B cell (primary cell): ENCODE data around the gene ODAD4.
"Not testable (repeated sequence)": the region's sequence is repeated elsewhere in the genome, so short reads cannot be mapped to it uniquely, and the experiment has no call there.

Experiments used
- EZH2 ChIP-seq: IDR thresholded peaks from 2 replicates; pipeline ENCODE4 v1.6.1; 2012; ENCODE audit warnings: borderline replicate concordance, low read depth, mild to moderate bottlenecking, moderate library complexity, low read length; ENCODE audit not compliant: insufficient read depth, poor library complexity, severe bottlenecking
- TF ChIP-seq, protein P1 (sequence below): fragments of 200-600 bp; IDR thresholded peaks from one replicate; pipeline ENCODE4 v1.8.0; 2022; ENCODE audit warnings: antibody characterized with exemption, mild to moderate bottlenecking

DNA sequence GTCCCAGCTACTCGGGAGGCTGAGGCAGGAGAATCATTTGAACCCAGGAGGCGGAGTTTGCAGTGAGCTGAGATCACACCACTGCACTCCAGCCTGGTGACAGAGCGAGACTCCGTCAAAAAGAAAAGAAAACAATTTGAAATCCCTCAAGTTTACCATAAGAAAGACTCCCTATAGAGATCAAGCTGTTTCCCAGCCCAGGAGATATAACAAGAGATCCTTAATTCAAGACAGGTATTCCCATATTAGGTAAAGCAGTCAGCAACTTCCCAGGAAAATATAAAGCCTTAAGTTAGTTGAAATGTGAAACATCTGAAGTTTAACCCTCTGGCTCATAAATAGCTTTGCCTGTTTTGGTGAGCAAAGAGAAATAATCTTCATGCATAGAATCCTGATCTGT is 81.9 kb downstream of the ODAD4 start:
- TF ChIP-seq, protein P1, sequence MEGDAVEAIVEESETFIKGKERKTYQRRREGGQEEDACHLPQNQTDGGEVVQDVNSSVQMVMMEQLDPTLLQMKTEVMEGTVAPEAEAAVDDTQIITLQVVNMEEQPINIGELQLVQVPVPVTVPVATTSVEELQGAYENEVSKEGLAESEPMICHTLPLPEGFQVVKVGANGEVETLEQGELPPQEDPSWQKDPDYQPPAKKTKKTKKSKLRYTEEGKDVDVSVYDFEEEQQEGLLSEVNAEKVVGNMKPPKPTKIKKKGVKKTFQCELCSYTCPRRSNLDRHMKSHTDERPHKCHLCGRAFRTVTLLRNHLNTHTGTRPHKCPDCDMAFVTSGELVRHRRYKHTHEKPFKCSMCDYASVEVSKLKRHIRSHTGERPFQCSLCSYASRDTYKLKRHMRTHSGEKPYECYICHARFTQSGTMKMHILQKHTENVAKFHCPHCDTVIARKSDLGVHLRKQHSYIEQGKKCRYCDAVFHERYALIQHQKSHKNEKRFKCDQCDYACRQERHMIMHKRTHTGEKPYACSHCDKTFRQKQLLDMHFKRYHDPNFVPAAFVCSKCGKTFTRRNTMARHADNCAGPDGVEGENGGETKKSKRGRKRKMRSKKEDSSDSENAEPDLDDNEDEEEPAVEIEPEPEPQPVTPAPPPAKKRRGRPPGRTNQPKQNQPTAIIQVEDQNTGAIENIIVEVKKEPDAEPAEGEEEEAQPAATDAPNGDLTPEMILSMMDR = not testable (repeated sequence)
- TF ChIP-seq EZH2 = not testable (repeated sequence)
